Inferior parietal cortex (tissue), 1 donor: Measurements from ENCODE around the gene OR1I1.
A peak's percentile ranks its signal among the peaks of the same experiment; 100 is the strongest.
"Not testable (repeated sequence)": the region's sequence is repeated elsewhere in the genome, so short reads cannot be mapped to it uniquely, and the experiment has no call there.

Source experiments
- DNase-seq: peaks from one replicate; pipeline ENCODE4 v3.0.0-alpha.2; 2016; ENCODE audit errors: extremely low spot score

Gene OR1I1, protein sequence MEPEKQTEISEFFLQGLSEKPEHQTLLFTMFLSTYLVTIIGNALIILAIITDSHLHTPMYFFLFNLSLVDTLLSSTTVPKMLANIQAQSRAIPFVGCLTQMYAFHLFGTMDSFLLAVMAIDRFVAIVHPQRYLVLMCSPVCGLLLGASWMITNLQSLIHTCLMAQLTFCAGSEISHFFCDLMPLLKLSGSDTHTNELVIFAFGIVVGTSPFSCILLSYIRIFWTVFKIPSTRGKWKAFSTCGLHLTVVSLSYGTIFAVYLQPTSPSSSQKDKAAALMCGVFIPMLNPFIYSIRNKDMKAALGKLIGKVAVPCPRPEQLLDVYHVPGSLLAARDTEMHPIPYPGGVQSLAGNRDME

DNA sequence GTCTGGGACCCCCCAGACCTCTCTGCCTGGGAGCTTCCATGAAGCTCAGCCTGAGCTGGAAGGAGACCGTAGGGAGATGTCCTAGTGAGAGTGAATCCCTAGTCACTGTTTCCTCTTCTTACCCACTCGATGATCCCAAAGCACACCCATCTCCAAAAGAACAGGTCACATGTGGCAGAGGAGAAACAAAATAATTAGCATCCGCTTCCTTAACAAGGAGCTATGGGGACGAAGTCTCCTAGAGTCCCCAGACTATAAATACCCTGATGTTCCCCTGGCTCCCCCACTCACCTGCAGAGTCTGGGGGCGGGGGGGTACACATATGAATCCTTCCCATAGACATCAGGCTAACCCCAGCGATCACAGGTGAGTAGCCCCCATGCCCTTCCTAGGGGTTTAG, at the start of gene OR1I1:
Gene OR1I1 (plus strand): TSS at position 301 of the 400 bp plus-strand sequence. CDS start 4,855 bp downstream, outside the sequence.
- DNase-seq, result no peak

DNA sequence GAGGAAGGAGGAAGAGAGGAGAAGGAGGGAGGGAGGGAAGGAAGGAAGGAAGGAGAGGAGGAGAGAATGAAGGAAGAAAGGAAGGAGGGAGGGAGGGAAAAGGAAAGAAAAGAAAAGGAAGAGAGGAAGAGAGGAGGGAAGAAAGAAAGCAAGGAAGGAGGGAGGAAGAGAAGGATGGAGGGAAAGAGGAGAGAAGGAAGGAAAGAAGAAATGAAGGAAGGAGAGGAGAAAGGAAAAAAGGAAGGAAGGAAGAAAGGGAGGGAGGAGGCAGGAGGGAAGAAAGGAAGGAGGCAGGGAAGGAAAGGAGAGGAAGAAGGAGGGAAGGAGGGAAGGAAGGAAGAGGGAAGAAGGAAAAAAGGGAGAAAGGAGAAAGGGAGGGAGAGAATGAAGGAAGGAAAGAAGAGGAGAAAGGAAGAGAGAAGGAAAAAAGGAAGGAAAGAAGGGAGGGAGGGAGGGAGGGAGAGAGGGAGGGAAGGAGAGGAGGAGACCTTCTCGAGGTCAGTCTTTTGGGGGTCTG, 46.2 kb upstream of the OR1I1 start:
- DNase-seq, result no peak

DNA sequence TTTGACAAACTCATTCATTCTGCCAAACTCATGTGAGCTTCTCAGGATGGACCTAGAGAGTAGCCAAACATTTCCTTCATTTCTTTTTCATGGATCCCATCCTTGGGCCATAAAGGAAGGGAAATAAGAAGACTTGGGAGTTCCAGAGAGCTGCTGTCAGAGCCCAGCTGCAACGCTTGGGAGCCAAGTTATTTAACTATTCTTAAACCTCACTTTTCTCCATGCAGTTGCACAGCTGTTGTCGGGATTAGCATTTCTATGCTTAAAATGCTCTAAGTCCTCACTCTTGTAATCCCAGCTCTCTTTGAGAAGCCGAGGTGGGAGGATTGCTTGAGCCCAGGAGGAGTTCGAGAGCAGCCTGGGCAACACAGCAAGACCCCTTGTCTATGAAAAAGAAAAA, 44.4 kb upstream of the OR1I1 start:
- DNase-seq, result no peak

DNA sequence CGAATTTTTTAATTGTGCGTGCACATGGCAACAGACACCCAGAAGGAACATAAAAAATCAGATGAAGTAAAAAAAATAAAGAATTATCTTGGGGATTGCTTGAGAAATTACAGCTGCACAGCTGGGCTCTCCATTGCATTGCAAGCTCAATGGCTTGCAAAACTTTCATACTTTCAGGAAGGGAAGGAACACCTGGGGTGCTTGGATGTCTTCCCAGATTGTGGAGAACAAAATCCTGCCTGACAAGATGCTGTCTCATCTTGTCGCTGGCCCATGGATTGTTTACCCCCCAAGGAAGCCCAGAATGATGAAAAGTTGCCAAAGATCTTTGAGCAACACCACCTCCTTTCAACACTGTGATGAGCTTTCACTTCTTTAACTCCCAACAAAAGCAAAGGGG, 43.7 kb upstream of the OR1I1 start:
- DNase-seq, result no peak

DNA sequence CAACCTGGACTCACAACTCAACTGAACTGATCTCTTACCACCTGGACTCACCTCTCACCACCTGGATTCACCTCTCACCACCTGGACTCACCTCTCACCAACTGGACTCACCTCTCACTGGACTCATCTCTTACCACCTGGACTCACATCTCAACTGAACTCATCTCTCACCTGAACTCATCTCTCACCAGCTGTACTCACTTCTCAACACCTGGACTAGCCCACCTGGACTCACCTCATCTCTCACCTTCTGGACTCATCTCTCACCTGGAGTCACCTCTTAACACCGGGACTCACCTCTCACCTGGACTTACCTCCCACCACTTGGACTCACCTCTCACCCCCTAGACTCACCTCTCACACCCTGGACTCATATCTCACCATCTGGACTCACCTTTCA, 40.0 kb upstream of the OR1I1 start:
- no peak for DNase-seq

DNA sequence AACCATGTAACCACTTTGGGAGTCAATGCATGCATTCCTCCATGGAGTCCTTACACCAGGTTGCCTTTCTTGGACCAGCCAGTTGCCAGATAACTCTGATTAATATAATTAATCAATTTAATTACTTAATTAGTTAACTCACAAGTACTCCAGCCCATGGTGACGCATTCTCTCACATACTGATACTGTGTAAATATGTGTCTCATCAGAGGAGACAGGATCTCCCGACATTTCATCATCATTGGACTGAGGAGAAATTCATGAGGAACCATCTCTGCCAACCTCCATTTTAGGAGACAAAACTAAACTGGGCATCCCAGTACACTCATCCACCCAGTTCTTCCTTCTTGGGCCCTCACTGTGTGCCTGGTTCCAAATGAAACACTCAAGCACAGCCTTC, 39.2 kb upstream of the OR1I1 start:
- no peak for DNase-seq

DNA sequence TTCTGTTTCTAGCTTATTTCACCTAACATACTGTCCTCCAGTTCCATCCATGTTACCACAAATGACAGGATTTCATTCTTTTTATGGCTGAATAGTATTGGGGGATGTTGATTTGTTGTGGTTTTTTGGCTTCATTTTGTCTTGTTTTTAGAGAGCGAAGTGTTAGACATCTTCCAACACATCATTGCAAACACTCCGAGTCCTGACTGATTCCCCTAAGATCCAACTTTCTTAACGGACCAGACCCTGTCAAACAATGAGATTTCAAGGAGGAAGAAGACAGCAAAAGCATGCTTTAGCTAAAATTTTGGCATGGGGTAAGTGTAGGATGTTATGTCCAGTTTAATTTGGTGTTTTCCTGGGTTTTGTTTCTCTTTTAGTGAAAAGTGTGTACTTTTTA, 36.5 kb upstream of the OR1I1 start:
- DNase-seq, result no peak

DNA sequence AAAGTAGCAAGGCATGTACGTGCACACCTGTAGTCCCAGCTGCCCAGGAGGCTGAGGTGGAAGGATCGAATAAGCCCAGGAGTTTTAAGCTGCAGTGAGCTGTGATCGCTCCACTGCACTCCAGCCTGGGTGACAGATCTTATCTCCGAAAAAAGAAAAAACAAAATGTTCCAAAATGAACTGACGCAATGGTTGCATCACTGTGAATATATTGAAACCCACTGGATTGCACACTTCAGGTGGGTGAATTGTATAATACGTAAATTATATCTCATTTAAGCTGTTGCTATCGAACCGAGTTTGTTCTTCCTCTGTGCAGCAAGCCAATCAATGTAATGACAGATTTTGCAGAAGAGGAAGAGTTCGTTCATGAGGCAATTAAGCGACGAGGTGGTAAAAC, 34.3 kb upstream of the OR1I1 start:
- DNase-seq, result no peak

DNA sequence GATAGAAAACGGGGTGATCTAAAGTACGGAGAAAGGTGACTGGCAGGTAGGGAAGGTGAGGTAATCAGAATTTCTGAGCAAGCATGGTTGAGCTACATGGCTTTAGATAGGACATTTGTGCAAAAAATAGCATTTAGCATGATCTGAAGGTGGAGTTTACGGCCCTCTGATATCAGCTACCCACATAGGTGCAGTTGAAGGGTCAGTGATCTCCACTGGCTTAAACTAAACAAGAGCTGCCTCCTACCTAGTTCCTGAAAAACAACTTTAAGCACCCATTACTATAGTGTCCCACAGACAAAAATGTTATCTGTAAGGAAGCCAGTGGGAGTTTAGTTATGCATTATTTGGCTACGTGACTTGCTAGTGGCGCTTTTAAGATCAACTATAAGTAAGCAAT, 33.9 kb upstream of the OR1I1 start:
- DNase-seq, result no peak

DNA sequence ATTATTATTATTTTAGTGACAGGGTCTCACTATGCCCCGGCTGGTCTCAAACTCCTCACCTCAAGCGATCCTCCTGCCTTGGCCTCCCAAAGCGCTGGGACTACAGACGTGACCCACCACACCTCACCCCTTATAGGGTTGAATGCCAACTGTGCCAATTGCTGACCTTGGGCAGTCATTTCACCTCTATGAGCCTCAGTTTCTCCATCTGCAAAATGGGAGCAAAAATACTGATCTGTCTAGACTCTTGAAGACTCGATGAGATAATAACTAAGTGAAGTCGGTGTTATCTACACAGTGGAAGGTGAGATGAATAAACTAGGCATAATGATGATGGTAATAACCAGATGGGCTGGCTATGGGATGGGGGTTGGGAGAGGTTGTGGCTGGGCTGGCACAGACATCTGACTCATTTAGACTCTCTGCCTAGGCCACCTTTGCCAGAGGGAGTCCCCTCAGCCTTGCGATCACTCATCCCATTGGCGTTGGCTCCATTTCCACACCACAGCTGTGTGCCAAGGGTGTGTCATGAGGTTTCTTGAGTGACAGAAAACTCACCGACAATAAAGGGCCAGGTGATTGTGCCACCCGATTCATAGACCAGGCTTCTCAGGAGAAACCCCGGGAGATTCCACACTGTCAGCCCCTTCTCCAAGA, 33.0 kb upstream of the OR1I1 start, which contains the start of gene CASP14:
Gene CASP14 (plus strand): TSS at position 596 of the 657 bp plus-strand sequence. CDS start 2,772 bp downstream, outside the sequence.
- DNase-seq, result no peak

DNA sequence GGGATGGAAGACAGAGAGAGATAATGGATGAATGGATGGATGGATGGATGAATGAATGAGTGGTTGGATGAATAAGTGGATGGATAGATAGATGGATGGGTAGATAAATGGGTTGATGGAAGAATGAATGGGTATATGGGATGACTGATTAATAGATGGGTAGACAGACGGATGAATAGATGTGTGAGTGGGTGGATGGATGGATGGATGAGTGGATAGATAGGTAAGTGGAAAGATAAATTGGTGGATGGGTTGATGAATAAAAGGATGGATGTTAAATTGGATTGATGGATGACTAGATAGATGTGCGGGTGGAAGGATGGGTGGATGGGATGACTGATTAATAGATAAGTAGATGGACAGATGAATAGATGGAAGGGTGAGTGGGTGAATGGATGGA, 31.4 kb upstream of the OR1I1 start:
- no peak for DNase-seq

DNA sequence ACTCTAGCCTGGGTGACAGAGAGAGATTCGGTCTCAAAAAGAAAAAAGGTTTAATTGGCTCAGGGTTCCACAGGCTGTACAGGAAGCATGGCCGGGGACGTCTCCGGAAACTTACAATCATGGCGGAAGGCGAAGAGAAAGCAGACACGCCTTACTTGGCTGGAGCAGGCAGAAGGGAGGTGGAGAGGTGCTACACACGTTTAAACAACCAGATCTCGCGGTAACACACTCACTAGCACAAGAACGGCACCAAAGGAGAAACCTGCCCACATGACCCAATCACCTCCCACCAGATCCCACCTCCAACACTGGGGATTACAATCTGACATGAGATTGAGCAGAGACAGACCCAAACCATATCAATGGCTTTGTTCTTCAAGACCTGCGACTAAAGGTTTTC, 20.0 kb upstream of the OR1I1 start:
- DNase-seq, result no peak

DNA sequence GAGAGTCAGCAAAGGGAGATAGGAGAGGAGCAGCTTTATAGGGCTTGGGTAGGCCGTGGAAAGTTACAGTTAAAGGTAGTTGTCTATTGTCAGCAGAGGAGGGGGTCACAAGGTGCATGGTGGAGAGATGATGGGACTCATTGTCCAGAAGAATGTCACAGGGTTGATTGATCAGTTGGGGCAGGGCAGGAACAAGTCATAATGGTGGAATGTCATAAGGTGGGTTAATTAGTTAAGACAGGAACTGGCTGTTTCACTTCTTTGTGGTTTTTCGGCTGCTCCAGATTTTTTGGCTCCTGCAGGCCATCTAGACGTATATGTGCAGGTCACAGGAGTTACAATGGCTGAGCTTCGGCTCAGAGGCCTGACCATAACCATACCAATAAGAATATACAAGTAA, 11.6 kb upstream of the OR1I1 start:
- DNase-seq, result not testable (repeated sequence)

DNA sequence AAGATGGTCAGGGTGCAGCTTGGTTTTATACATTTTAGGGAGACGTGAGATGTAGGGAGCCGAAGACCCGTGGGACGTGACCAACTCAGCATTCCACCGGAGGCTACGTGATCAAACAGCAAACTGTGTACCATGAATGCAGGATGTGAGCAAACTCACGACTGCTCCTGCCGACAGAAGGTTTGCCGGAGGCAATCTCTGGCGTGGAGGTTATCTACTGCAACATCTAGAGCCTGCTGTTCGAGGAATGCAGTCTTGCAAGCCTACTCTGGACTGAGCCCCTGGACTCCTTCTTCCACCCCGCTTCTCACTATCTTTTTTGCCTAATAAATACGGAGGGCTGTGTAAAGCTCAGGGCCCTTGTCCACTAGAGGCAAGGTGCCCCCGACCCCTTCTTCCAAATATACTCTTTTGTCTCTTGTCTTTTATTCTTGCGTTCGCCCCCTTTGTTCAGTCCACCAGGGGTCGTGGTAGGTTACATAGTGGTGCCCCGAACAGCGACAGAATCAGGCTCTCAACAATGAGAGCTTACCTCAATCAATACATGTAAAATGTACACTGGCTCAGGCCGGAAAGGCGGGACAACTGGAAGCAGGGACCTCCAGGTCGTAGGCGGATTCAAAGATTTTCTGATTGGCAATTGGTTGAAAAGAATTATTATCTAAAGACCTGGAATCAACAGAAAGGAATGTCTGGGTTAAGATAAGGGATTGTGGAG, 8.9 kb upstream of the OR1I1 start:
- DNase-seq, result no peak

DNA sequence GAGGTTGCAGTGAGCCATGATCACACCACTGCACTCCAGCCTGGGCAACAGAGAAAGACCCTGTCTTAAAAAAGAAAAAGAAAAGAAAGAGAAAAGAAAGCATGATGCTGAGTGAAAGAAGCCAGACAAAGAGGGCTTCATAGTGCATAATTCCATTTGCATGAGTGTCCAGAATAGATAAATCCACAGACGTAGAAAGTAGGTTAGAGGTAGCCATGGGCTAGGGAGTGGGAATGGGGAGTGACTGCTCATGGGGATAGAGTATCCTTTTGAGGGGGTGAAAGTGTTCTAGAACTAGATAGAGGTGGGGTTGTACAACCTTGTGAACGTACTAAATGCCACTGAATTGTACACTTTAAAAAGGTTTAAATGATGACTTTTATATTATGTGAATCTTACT, 7.6 kb upstream of the OR1I1 start:
- DNase-seq, result no peak

DNA sequence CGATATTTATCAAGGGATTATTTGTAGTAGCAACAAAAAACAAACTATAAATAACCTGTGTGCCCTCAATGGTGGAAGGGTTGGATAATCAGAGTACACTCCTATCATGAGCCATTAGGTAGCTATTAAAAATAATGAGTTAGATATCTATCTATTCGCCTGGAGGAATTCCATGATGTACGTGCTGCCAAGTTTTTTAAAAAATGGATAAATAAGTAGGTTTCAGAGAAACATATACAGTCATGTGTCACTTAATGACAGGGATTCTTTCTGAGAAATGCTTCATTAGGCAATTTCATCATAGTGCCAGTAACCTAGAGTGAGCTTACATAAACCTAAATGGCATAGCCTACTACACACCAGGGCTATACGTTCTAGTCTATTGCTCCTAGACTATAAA, 6.2 kb upstream of the OR1I1 start:
- DNase-seq, result no peak

DNA sequence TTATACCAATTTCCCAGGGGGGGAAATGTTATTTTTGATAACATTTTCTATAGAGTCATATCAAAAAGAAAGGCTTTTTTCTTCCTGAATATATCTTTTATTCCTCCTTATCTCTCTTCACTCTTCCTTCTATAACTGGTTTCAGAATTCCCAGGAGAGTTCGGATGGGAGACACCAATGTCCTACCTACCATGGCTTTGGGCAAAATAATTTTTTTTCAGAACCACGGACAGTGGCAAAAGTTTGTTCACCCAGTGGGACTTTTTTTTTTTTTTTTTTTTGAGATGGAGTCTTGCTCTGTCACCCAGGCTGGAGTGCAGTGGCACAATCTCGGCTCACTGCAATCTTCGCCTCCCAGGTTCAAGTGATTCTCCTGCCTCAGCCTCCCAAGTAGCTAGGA, 2.0 kb upstream of the OR1I1 start:
- DNase-seq, result not testable (repeated sequence)

DNA sequence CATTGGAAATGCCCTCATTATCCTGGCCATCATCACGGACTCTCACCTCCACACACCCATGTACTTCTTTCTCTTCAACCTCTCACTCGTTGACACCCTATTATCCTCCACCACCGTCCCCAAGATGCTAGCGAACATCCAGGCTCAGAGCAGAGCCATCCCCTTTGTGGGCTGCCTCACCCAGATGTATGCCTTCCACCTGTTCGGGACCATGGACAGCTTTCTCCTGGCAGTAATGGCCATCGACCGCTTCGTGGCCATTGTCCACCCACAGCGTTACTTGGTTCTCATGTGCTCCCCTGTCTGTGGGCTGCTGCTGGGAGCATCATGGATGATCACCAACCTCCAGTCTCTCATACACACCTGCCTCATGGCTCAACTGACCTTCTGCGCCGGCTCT, 5.2 kb downstream of the OR1I1 start:
- DNase-seq, result no peak

DNA sequence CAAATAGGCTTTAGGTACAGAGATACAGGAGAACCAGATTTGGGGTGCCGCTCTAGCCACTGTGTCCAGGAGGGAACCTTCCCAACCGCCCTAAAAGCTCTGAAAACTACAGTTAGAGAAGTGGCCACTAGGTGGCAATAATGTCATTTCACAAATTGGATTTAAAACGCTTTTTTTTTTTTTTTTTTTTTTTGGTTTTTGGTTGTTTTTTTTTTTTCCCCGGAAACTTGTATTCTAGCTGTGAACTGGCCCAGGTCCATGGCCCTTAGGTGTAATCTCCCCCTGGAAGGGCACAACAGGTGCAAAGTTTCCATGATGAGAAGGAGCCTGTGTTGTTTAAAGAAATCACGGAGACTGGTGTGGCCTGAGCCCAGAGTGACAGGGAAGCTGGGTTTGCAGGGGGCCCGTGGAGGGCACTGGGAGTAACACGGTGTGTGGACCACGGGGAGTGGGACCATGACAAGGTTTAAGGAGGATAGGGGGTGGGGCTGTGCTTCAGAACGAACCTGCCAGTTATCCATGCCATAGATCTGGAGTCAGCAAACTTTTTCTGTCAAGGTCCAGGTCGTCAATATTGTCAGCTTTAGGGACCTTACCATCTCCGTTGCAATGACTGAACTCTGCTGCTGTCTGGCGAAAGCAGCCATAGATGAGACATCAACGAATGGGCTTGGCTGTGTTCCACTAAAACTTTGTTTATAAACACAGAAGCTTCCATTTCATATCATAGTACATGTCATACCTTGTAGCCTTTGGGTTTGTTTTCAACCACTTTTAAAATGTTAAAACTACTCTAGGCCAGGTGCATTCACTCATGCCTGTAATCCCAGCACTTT, 10.1 kb downstream of the OR1I1 start:
- DNase-seq, result peak; percentile 74

DNA sequence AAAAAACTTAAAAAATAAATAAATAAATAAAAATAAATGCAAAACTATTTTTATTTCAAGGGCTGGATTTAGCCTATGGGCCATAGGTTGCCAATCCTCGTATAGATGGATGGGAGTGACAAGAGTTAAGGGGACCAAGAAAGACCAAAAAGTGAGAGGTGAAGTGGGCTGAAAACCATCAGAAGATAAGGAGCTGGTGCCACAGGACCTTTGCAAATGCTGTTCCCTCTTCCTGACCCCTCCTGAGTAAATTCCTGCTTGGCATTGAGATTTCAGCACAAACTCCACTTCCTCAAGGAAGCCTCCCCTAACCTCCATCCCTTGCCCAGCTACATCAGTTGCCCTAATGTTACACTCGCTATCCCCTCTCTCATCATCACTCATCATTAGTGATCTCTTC, 11.0 kb downstream of the OR1I1 start:
- DNase-seq, result no peak

DNA sequence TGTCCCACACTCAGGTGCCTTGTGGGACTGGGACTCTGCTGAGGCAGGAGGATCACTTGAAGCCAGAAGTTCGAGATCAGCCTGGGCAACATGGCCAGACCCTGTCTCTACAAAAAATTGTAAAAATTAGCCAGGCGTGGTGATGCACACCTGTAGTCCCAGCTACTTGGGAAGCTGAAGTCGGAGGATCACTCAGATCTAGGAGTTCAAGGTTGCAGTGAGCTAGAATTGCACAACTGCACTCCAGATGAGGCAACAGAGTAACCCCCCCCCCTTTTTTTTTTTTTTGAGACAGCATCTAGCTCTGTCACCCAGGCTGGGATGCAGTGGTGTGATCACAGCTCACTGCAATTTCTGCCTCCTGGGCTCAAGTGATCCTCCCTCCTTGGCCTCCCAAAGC, 14.2 kb downstream of the OR1I1 start:
- DNase-seq, result no peak

DNA sequence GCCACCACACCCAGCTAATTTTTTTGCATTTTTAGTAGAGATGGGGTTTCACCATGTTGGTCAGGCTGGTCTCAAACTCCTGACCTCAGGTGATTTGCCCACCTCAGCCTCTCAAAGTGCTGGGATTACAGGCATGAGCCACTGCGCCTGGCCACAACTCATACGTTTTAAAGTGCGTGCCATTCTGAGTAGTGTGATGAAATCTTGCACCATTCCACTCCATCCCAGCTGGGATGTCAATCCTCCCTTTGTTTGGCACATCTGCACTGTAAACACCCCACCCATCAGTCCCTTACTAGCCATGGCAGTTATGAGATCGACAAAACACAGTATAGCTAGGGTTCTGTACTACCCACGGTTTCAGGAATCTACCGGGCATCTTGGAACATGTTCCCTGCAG, 16.0 kb downstream of the OR1I1 start:
- DNase-seq, result not testable (repeated sequence)
